H1 (cell line): ENCODE results near the gene COL12A1. TPM values are rescaled to one million over a fixed set of nuclear protein-coding genes. Genes with fewer than 3 reads are reported as not detected.

Source experiments
- CHD7 ChIP-seq: fragments of 300-600 bp; sonication (generic); IDR thresholded peaks from 2 replicates; pipeline ENCODE4 v1.7.1; 2012; ENCODE audit warnings: low read length, moderate library complexity, mild to moderate bottlenecking, inconsistent platforms; ENCODE audit not compliant: insufficient replicate concordance
- JUN ChIP-seq: IDR thresholded peaks from 2 replicates; pipeline ENCODE4 v1.6.1; 2011; ENCODE audit warnings: low read depth, mild to moderate bottlenecking, improper control_type of control experiment, low read length
- polyA plus RNA-seq, 7 experiments: library from polyadenylated mRNA; depleted of rRNA in 3 of 7; stranded (reverse) in 5 of 7; unstranded in 2 of 7; fragments of >200 nt in 5 of 7; fragments of 200-250 nt in 2 of 7; gene quantifications; 1 replicate in 5 of 7; 2 replicates in 1 of 7; 4 replicates in 1 of 7; pipeline versions ENCODE4 v1.2.1 to v1.2.3, GENCODE V29; 2011 to 2013; ENCODE audit warnings: missing spikeins in 2 of 7, mixed read lengths in 2 of 7
- total RNA-seq: library from RNA; stranded (reverse); fragmentation: NEBNext Ultra II Directional; extraction: Animal tissue kit (Norgen Biotek cat#: 25700); gene quantifications from 2 replicates; pipeline ENCODE4 v1.2.1, GENCODE V29; 2021

Gene COL12A1
- total and polyA plus RNA-seq, 2 of the 8 experiments (the other 6 are each of a cell fraction or from before 2014, with no cell fraction given) = 1.4 to 4.7 TPM

GRCh38 chr6:75249837-75250236, 44.0 kb upstream of the COL12A1 start (continued):
- TF ChIP-seq CHD7 (no peak), JUN (no peak)
